ENCODE data around the gene MRPL17.

MRPL17 gene

DNA sequence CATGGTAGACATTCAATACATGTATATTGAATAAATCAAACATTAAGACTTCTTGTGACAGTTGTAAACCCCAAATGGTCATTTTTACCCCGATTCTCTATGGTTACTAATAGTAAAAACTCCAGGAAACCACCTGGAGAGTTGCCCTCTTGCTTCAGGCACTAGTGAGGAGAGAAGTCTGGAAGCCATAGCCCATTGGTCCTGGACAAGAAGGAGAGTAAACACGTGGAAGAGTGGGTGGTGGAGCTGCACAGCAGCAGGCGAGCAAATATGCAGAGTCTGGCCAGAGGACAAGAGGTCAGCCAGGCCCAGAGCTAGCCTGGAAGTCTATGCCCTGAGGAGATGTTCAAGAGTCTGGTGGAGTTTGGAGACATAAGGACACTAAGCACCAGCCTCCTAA is 45.3 kb downstream of the MRPL17 start:
- H3K27ac ChIP-seq (ENCODE audit: low read depth, low read length): peak overlapping the region; percentile 65

DNA sequence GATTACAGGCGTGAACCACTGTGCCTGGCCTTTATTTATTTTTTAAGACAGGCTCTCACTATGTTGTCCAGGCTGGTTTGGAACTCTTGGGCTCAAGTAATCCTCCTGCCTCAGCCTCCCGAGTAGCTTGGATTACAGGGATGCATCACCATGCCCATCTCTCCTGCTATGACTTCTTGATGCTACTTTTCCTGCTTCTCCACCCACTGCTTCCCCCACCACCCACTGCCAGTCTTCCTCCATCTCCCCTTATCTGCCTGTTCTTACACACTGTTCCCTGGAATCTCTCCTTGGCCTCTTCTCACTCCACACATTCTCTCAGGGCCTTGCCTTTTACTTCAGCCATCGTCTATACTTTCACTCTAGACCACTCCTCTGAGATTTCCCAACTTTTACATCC is 46.7 kb downstream of the MRPL17 start:
- Histone ChIP-seq H3K27me3 (ENCODE audit: control insufficient read depth in 5 of 5, insufficient read depth in 4 of 5, low read length in 5 of 5) (no peaks in the 10 kb centered on the region), H3K4me1 (ENCODE audit: control insufficient read depth in 5 of 5, insufficient read depth in 5 of 5, low read length in 5 of 5) (peaks cover 7 to 63% (median 35%) of the 10 kb centered on the region in 5 donors), H3K4me3 (ENCODE audit: low read depth in 1 of 5, low read length in 5 of 5) (no peak overlapping the region), H3K9me3 (ENCODE audit: control insufficient read depth in 5 of 5, low read length in 5 of 5) (no peaks in the 10 kb centered on the region), H3K9ac (ENCODE audit: low read length in 5 of 5) (peak overlapping the region in 1 of 5 donors; percentile 11), H3K36me3 (ENCODE audit: control insufficient read depth in 5 of 5, insufficient read depth in 5 of 5, low read length in 5 of 5) (peaks cover 0 to 47% (median 37%) of the 10 kb centered on the region in 5 donors), H3K27ac (ENCODE audit: low read depth, low read length) (peak overlapping the region; percentile 65)

More for the DNA sequence above, 45.3 kb downstream of the MRPL17 start:
- Histone ChIP-seq H3K9ac (ENCODE audit: low read length in 5 of 5) (no peak overlapping the region), H3K9me3 (ENCODE audit: control insufficient read depth in 5 of 5, low read length in 5 of 5) (no peaks in the 10 kb centered on the region), H3K4me3 (ENCODE audit: low read depth in 1 of 5, low read length in 5 of 5) (no peak overlapping the region), H3K27me3 (ENCODE audit: control insufficient read depth in 5 of 5, insufficient read depth in 4 of 5, low read length in 5 of 5) (no peaks in the 10 kb centered on the region), H3K4me1 (ENCODE audit: control insufficient read depth in 5 of 5, insufficient read depth in 5 of 5, low read length in 5 of 5) (peaks cover 7 to 66% (median 36%) of the 10 kb centered on the region in 5 donors), H3K36me3 (ENCODE audit: control insufficient read depth in 5 of 5, insufficient read depth in 5 of 5, low read length in 5 of 5) (peaks cover 0 to 33% (median 23%) of the 10 kb centered on the region in 5 donors)

DNA sequence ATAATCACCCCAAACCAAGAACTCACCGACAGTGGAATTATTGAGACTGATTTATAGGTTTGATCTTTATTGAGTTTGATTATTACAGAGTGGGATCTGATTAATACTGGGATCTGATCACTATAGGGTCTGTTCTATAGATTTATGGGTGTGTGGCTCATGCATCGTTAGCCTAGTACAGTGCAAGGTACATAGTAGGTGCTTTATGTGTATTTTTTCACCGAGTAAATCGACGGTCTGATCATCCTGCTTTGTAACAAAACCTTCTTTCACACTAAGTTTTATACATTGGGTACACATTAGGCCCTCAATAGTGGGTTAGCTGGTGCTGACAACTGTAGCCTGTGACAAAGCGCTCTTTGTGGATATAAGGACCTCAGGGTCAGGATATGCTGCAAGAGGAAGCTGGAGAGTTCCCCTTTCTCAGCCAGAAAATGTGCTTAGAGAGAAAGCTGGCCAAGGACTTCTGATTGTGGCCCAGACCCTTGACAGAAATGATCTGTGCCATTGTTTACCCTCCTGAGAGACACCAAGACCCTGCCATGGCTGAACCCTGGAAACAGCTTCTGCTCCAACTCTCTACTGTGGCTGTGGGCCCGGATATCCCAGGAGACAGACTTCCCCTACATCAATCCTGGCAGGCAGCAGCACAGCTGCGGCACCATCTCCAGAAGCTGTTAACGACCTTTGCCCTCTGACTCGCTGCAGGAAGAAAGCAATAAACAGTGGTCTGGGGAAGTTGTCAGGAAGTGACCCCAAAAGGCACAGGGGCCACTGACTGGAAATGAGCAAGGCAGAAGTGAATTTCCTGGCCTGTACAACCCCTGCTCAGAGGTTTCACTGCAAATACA is 47.8 kb downstream of the MRPL17 start:
- H3K27ac ChIP-seq (ENCODE audit: low read depth, low read length): peak overlapping the region; percentile 65
- no peaks in the 10 kb centered on the region for H3K9me3 ChIP-seq (ENCODE audit: control insufficient read depth in 5 of 5, low read length in 5 of 5)
- peaks cover 0 to 45% (median 39%) of the 10 kb centered on the region in 5 donors for H3K36me3 ChIP-seq (ENCODE audit: control insufficient read depth in 5 of 5, insufficient read depth in 5 of 5, low read length in 5 of 5)
- H3K4me3 ChIP-seq (ENCODE audit: low read depth in 1 of 5, low read length in 5 of 5): peak overlapping the region in 1 of 5 donors; percentile 6
- peaks cover 7 to 63% (median 32%) of the 10 kb centered on the region in 5 donors for H3K4me1 ChIP-seq (ENCODE audit: control insufficient read depth in 5 of 5, insufficient read depth in 5 of 5, low read length in 5 of 5)
- H3K9ac ChIP-seq (ENCODE audit: low read length in 5 of 5): peak overlapping the region in 4 of 5 donors; percentile 11 to 51 (median 39)
- H3K27me3 ChIP-seq (ENCODE audit: control insufficient read depth in 5 of 5, insufficient read depth in 4 of 5, low read length in 5 of 5): no peaks in the 10 kb centered on the region

DNA sequence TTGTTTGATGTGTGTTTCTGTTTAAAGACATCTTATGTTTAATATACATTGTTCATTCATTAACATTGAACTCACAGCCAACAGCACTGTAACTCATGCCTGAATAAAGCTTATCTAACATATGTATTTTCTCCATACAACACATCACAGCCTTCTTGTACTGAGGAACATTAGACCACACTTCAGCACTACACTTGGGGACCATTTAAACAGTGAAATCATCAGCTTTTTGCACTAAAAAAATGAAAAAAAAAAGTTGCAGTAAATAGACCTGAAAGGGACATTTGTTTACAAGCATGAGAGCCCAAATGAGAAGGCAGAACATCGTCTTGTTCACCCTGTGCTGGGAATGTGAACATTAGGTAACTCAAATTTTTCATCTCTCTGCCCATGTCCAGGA is 48.6 kb downstream of the MRPL17 start:
- Histone ChIP-seq H3K4me3 (ENCODE audit: low read depth in 1 of 5, low read length in 5 of 5) (no peak overlapping the region), H3K4me1 (ENCODE audit: control insufficient read depth in 5 of 5, insufficient read depth in 5 of 5, low read length in 5 of 5) (peaks cover 6 to 61% (median 32%) of the 10 kb centered on the region in 5 donors), H3K36me3 (ENCODE audit: control insufficient read depth in 5 of 5, insufficient read depth in 5 of 5, low read length in 5 of 5) (peaks cover 0 to 41% (median 38%) of the 10 kb centered on the region in 5 donors), H3K27me3 (ENCODE audit: control insufficient read depth in 5 of 5, insufficient read depth in 4 of 5, low read length in 5 of 5) (no peaks in the 10 kb centered on the region), H3K9me3 (ENCODE audit: control insufficient read depth in 5 of 5, low read length in 5 of 5) (no peaks in the 10 kb centered on the region), H3K9ac (ENCODE audit: low read length in 5 of 5) (no peak overlapping the region), H3K27ac (ENCODE audit: low read depth, low read length) (peak overlapping the region; percentile 65)

DNA sequence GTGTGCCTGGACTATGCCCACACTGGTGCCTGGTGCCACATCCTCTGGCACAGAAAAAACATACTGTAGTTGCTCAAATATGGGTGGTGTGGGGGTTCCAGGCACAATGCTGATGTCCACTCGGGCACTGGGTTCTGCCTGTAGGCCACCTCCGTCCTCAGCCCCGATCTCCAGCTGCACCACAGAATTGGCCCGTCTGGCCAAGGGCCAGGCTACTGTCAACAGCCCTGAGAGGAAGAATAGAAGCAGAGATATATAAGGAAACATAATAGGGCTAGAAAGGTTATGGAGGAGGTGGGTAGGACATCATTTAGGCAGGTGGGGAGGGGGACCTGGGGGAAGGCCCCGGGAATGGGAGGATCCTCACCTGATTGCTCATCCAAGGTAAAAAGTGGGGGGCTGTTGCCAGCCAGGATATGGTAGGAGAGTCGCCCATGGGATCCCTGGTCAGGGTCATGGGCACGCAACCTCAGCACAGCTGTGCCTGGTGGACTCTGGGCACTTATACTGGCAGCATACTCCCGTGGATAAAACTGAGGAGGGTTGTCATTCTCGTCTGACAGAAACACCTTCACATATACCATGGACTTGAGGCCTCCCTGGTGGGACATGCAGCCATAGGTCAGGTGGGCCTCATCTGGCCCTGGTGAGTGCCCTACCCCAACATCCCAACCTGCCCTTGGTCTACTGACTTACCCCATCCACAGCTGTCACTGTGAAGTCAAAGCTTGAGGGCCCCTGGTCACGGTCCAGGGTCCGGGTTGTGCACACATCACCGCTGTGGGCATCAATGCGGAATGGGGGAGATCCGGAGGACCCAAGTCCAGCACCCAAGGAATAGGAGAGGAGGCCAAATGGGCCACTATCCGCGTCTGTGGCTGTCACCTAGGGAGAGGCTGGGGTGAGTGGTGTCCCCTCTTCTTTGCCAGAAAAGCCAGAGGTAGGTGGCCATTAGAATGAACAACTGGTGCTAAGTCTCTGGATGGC is 49.4 kb downstream of the MRPL17 start:
- Histone ChIP-seq H3K27me3 (ENCODE audit: control insufficient read depth in 5 of 5, insufficient read depth in 4 of 5, low read length in 5 of 5) (no peaks in the 10 kb centered on the region), H3K27ac (ENCODE audit: low read depth, low read length) (peak overlapping the region; percentile 65), H3K4me1 (ENCODE audit: control insufficient read depth in 5 of 5, insufficient read depth in 5 of 5, low read length in 5 of 5) (peaks cover 5 to 53% (median 28%) of the 10 kb centered on the region in 5 donors), H3K36me3 (ENCODE audit: control insufficient read depth in 5 of 5, insufficient read depth in 5 of 5, low read length in 5 of 5) (peaks cover 0 to 48% (median 44%) of the 10 kb centered on the region in 5 donors), H3K4me3 (ENCODE audit: low read depth in 1 of 5, low read length in 5 of 5) (no peak overlapping the region), H3K9me3 (ENCODE audit: control insufficient read depth in 5 of 5, low read length in 5 of 5) (no peaks in the 10 kb centered on the region), H3K9ac (ENCODE audit: low read length in 5 of 5) (no peak overlapping the region)

DNA sequence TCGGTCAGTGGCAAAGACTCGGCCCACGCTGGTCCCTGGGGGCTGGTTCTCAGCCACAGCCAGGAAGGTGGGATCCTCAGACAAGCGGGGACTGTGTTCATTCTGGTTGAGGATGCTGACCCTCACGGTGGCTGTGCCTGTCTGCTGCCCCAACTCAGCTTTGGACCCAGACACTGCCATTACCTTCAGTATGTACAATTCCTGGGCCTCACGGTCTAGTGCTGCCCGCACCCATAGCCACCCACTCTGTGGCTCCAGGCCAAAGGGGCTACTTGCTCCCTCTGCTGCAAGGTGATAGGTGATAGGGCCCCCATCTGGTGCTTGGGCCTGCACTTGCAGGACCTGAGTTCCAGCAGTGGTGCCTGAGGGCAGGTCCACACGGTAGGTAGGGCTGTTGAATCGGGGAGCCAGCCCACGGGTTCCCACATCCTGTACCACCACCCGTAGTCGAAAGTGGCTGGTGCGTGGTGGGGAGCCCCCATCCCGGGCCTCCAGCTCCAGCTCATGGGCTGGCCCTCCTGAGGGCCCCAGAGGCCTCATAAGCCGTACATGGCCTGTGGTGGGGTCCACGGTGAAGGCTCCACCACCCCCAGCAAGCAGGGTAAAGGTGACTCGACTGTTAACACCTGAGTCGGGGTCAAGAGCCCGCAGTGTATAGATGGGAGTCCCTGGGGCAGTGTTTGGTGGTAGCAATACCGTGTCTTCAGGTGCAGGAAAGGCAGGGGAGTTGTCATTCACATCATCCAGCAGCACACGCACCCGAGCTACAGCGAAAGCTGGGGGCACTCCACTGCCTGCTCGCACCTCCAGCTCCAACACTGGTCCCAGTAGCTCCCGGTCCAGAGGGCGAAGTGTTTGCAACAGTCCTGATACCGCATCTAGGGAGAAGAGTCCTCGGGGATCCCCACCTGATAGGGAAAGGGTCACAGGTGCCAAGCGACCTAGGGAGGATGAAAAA is 50.7 kb downstream of the MRPL17 start:
- H3K9ac ChIP-seq (ENCODE audit: low read length in 5 of 5): no peak overlapping the region

DNA sequence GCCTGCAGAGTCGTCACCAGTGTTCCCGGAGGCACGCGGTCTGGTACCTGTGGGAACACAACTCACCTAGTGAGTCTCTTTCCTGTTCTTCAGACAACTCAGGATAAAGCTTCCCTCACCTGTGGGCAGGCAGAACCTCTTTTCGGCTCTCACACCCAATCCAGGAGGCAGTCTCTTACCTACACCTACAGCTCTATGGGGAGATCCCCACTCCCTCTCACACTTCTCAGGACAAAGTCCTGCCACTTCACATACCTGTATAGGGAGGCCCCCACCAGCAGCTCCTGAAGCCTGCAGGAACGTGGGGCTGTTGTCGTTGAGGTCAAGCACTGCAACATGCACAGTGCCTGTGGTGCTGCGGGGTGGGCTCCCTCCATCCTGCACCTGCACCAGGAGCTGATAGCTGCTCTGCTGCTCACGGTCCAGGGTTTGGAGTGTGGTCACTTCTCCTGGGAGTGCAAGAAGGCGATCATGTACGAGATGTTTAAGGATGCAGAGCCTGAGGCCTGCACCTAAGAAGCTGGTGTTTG is 51.7 kb downstream of the MRPL17 start:
- Histone ChIP-seq H3K9ac (ENCODE audit: low read length in 5 of 5) (no peak overlapping the region), H3K9me3 (ENCODE audit: control insufficient read depth in 5 of 5, low read length in 5 of 5) (no peaks in the 10 kb centered on the region), H3K36me3 (ENCODE audit: control insufficient read depth in 5 of 5, insufficient read depth in 5 of 5, low read length in 5 of 5) (peaks cover 0 to 67% (median 63%) of the 10 kb centered on the region in 5 donors), H3K4me3 (ENCODE audit: low read depth in 1 of 5, low read length in 5 of 5) (no peak overlapping the region), H3K4me1 (ENCODE audit: control insufficient read depth in 5 of 5, insufficient read depth in 5 of 5, low read length in 5 of 5) (peaks cover 0 to 30% (median 16%) of the 10 kb centered on the region in 5 donors), H3K27me3 (ENCODE audit: control insufficient read depth in 5 of 5, insufficient read depth in 4 of 5, low read length in 5 of 5) (no peaks in the 10 kb centered on the region), H3K27ac (ENCODE audit: low read depth, low read length) (no peak overlapping the region)

More for the DNA sequence above, 50.7 kb downstream of the MRPL17 start:
- Histone ChIP-seq H3K36me3 (ENCODE audit: control insufficient read depth in 5 of 5, insufficient read depth in 5 of 5, low read length in 5 of 5) (peaks cover 0 to 57% (median 53%) of the 10 kb centered on the region in 5 donors), H3K27me3 (ENCODE audit: control insufficient read depth in 5 of 5, insufficient read depth in 4 of 5, low read length in 5 of 5) (no peaks in the 10 kb centered on the region), H3K4me3 (ENCODE audit: low read depth in 1 of 5, low read length in 5 of 5) (no peak overlapping the region), H3K27ac (ENCODE audit: low read depth, low read length) (no peak overlapping the region), H3K4me1 (ENCODE audit: control insufficient read depth in 5 of 5, insufficient read depth in 5 of 5, low read length in 5 of 5) (peaks cover 0 to 40% (median 16%) of the 10 kb centered on the region in 5 donors), H3K9me3 (ENCODE audit: control insufficient read depth in 5 of 5, low read length in 5 of 5) (no peaks in the 10 kb centered on the region)

DNA sequence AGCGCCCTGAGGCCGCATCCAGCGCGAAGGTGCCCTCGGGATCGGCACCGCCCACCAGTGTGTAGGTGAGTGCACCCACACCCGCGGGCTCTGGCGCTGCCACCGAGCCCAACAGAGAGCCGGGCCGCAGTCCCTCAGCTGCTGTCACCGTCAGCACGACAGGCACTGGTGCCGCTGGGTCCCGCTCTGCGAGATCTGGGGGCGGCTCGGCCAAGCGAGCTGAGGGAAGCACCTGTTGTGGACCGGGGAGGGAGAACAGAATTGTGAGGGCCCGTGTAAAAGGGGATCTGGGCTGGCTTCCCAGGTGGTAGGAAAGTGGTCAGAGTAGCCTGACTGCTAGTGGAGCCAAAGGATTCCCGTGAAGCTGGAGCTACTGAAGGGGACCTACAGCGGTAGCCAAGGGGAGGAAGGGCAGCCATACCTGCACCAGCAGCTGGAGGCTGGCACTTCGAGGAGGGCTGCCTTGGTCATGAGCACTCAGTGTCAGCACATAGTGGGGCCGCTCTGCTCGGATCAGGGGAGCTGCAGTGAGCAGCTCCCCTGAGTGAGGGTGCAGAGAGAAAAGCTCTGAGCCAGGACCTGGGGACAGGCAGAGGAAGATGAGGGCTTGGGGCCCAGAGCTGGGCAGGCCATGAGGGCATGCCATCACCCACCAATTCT is 52.4 kb downstream of the MRPL17 start:
- Histone ChIP-seq H3K36me3 (ENCODE audit: control insufficient read depth in 5 of 5, insufficient read depth in 5 of 5, low read length in 5 of 5) (peaks cover 0 to 74% (median 70%) of the 10 kb centered on the region in 5 donors), H3K4me1 (ENCODE audit: control insufficient read depth in 5 of 5, insufficient read depth in 5 of 5, low read length in 5 of 5) (peaks cover 0 to 26% (median 10%) of the 10 kb centered on the region in 5 donors), H3K9ac (ENCODE audit: low read length in 5 of 5) (no peak overlapping the region), H3K27ac (ENCODE audit: low read depth, low read length) (no peak overlapping the region), H3K27me3 (ENCODE audit: control insufficient read depth in 5 of 5, insufficient read depth in 4 of 5, low read length in 5 of 5) (no peaks in the 10 kb centered on the region), H3K9me3 (ENCODE audit: control insufficient read depth in 5 of 5, low read length in 5 of 5) (no peaks in the 10 kb centered on the region), H3K4me3 (ENCODE audit: low read depth in 1 of 5, low read length in 5 of 5) (no peak overlapping the region)

Measured in subcutaneous abdominal adipose tissue (tissue), 5 donors.